Mammary epithelial cell (primary cell): Measurements from ENCODE around the gene PHLPP1.

Experiments used
- EZH2 ChIP-seq: IDR thresholded peaks from 2 replicates; pipeline ENCODE4 v1.6.1; 2012; ENCODE audit warnings: low read length, inconsistent platforms, borderline replicate concordance
- TF ChIP-seq, protein P1 (sequence below), 2 donors: IDR thresholded peaks in 1 of 2; conservative IDR thresholded peaks in 1 of 2; 2 replicates each; pipeline ENCODE4 v1.5.1; 2011 to 2012; ENCODE audit warnings: inconsistent platforms in 2 of 2, low read length in 2 of 2, mild to moderate bottlenecking in 2 of 2, control low read depth in 1 of 2, low read depth in 1 of 2; ENCODE audit not compliant: insufficient read depth in 1 of 2; ENCODE audit errors: extremely low read depth in 1 of 2

DNA sequence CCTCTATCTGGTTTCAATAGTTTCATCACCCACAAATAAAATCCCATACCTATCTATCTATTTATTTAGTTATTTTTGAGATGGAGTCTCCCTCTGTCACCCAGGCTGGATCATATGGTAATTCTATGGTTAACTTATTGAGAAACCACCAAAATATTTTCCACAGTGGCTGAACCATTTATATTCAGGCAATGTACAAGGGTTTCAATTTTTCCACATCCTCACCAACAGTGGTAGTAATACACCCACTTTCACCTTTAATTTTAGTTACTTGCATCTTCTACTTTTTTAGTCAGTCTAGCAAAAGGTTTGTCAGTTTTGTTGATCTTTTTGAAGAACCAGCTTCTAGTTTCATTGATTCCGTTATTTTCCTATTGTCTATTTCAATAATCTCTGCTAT is 46.1 kb upstream of the PHLPP1 start:
- TF ChIP-seq, protein P1, sequence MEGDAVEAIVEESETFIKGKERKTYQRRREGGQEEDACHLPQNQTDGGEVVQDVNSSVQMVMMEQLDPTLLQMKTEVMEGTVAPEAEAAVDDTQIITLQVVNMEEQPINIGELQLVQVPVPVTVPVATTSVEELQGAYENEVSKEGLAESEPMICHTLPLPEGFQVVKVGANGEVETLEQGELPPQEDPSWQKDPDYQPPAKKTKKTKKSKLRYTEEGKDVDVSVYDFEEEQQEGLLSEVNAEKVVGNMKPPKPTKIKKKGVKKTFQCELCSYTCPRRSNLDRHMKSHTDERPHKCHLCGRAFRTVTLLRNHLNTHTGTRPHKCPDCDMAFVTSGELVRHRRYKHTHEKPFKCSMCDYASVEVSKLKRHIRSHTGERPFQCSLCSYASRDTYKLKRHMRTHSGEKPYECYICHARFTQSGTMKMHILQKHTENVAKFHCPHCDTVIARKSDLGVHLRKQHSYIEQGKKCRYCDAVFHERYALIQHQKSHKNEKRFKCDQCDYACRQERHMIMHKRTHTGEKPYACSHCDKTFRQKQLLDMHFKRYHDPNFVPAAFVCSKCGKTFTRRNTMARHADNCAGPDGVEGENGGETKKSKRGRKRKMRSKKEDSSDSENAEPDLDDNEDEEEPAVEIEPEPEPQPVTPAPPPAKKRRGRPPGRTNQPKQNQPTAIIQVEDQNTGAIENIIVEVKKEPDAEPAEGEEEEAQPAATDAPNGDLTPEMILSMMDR (conservative IDR thresholded peaks at IDR 0.05 in 1 of 2, IDR thresholded peaks at IDR 0.05 in 1 of 2; ENCODE audit: extremely low read depth in 1 of 2, insufficient read depth in 1 of 2, low read depth in 1 of 2, low read length in 2 of 2) = no peak
- TF ChIP-seq EZH2 = no peak
